GM21576 (cell line): ENCODE measurements around the gene SULT1C4.

Experiments used
- ATAC-seq: cut with Tn5 transposase; IDR thresholded peaks from one replicate; pipeline ENCODE4 v1.9.1; 2021; ENCODE audit warnings: mild to moderate bottlenecking, moderate library complexity; ENCODE audit not compliant: unreplicated experiment

Gene SULT1C4

DNA sequence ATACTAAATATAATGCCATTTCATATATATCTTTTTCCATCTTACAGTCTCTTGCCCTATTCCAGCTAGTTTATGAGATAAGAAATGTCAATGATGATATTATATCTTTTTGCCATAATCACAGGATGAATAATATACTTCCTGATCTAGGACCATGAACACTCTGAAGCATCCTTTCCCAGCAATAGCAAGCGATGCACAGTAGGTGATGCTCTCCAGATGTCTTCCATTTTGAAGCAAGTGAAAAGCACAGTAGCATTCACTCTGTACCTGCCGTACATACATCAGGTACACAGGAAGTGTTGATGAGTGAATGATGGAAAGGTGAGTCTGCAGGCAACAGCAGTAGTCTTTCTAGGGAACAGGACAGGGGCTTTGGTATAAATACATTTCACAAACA is 8.6 kb upstream of the SULT1C4 start:
- ATAC-seq: no peak

DNA sequence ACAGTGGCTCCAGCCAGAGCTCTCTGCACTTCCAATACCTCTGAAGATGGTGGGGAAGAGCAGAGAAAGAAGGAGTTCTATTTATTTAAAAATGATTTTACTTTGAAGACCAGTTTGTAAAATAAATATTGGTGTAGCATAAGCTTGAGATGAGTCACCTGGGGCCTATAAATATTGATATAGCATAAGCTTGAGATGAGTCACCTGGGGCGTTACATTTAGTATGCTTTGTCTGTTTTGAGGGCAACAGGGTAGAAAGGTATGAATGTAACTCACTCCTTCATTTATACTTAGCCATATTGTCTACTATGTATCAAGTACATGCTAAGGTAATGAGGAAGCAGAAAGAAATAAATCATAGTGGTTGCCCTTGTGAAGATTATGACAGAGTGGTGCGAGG is 7.7 kb upstream of the SULT1C4 start:
- no peak for ATAC-seq

DNA sequence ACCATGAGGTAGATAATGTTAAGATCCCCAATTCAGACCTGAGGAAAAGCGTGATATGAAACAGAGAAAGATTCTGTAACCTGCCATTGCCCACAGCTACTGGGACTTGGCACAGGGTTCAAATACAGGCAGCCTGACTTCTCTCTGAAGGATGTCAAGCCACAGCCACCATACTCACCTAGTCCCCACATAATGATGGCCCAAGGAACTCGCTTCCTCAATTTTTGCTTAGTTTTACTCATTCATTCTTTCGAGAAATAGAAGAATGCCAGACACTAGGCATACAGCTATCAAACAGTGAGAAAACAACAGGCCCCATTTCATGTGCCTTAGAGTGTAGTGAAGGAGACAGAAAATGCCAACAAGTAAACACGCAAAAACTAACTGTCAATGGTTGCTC is 980 bp upstream of the SULT1C4 start:
- no peak for ATAC-seq

DNA sequence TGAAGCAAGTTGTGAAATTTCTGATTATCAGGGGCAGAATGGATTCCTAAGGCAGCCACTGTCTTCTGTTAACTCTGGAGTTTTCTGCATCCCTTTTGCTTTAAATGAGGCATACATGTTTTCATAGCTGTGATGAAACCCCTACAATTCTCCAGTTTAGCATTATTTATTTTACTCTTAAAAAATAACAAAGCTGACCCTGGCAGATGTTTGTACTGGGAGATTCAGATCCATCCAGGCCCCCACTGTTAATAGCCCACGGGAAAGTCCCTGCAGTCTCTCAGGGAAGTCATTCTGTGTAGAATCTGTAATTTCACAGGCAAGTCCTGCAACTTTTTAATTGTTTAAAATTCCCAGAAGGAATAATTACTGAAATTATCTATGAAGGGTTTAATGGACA is 353 bp upstream of the SULT1C4 start:
- ATAC-seq: no peak

DNA sequence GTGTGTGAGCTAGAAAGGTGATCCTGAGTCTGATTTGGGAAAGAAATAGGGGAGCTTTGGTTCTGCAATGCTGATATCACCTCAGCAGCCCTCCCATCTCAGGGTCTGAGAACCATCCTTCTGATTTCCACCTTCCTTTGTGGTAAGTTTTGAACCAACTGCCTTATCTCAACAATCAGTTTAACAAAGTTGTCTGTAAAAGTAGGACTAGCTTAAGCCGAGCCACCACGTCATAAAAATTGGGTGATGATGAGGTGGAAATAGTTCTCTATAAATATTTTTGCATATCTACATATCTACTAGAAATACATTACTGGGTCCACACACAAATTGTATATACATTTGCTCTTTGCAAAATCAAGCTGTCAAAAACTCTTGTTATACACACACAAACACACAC is 1.1 kb downstream of the SULT1C4 start:
- no peak for ATAC-seq

DNA sequence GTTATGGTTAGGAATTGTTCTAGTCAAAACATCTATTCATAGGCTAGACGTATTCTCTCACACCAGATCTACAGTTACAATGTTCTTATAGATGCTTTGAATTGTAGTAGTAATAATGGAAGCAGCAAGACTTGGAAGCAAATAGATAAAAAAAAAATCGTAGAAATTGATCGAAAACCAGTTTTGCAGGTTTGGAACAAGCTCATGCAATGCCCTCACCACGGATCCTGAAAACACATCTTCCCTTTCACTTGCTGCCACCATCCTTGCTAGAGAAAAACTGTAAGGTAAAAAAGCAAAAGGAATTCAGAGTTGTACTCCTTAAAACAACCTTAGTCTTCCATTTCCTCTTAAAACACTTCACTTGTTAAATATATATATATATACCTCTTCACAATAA is 4.4 kb downstream of the SULT1C4 start:
- ATAC-seq: no peak

DNA sequence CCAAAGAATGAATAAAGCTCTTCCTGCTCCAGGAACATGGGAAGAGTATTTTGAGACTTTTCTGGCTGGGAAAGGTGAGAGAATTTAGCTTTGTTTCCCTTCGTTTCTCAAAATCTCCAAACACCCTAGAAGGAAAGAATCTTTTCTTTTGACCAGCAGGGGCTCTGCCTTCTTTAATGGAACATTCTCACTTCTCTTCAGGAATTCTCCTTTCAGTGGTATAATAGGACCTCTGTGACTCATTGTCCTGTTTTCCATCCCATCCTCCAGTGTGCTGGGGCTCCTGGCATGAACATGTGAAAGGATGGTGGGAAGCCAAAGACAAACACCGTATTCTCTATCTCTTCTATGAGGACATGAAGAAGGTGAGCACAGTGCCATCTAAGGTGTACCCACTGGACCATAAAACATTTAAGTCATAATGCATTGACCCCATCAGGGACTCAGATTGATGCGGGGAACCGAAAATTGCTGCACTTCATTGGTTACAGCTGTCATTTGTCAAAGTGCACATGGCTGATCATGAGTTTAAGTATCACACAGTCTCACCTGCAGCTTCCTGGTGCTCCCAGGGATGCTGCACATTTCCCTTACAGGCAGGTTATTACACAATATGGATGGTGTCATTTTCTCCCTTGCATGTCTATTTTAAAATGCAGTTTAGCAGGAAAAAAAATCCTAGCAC is 5.5 kb downstream of the SULT1C4 start:
- no peak for ATAC-seq

DNA sequence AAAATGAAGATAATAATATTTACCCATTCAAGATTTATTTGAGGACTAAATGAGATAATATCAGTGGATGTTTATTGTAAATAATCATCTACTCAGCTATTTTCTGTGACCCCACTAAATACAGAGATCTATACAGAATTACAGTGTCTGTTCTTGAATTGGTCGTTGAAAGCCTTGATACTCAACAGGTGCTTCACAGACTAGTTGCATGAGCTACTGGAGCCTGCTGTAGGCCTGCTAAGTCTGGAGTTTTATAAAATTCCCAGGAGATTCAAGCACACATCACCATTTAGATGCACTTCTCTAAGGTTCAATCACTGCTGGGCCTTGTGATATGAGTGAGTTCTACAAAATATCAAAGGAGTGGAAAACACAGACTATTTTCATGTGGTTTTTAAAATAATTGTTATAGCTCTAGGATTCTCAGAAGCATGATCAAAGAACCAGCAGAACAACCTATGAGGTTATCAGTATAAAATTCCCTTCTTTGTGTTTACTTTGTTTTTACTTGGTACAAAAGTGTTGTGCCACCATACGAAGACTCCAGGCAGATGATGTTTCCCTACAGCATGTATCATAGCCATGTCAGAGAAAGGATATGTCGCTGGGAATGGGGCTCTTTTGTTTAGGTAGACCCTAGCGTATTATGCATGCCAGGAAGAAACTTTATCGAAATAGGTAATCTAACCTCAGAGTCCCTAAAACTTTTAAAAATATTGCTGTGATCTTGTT is 7.1 kb downstream of the SULT1C4 start:
- no peak for ATAC-seq

DNA sequence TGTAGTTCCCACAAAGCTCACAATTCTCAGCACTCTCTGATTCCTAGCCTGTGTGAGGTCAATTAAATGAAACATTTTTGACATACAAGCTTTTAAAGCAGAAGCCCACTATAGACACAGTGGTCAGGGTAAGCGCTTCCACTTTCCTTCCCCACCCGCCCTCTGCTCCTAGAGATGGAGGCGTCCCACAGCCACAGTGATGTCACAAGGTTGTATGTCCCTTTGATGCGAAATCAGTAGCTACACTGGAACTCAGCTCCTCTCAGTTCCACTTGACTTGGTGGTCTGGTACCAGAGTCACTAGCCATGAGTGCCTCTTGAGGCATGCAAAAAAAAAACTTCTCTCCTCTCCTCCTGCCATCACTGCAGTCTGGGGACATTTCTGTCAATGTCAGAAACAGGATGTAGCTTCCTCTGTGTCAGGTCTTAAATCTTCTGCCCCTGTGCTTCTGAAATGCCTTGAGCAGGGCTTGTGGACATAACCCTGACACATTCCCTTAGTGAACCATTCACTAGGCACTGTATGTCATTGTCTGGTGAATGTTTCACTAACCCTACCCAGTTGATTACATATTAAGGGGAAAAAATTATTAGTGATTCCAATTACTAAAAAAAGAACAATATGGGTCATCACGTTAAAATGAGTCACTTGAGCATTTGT is 7.8 kb downstream of the SULT1C4 start:
- no peak for ATAC-seq

DNA sequence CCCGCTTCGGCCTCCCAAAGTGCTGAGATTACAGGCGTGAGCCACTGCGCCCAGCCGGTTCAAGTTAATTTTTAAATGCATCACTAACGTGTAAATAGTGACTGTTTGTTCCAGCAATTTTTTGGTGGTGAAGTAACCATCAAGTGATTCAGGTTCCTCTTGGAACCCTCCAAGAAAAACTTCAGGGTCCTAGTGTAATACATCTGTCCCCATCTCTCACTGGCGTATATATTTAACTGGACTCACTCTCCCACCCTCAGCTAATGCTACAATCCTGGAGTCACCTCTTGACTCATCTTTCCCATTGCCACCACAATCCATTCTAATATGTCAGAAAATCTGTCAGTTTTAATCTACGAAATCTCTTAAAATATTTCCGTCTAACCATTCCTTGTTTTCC is 10.3 kb downstream of the SULT1C4 start:
- no peak for ATAC-seq

DNA sequence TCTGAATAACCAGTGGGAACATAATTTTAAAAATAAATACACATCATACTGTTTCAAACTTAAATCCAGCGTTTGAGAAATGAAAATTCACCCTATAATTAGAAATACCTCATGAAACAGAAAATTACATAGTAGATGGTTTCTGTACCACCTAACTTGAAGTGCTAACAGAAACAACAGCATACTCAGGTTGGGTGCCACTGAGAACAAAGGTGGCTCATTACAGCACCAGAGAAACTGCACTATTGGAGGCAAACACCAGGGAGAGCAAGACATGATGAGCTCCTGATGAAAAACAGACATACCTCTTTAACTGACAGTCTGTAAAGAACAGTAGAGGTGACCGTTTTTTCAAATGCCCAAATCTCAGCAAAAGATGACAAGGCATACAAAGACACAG is 12.6 kb downstream of the SULT1C4 start:
- no peak for ATAC-seq

DNA sequence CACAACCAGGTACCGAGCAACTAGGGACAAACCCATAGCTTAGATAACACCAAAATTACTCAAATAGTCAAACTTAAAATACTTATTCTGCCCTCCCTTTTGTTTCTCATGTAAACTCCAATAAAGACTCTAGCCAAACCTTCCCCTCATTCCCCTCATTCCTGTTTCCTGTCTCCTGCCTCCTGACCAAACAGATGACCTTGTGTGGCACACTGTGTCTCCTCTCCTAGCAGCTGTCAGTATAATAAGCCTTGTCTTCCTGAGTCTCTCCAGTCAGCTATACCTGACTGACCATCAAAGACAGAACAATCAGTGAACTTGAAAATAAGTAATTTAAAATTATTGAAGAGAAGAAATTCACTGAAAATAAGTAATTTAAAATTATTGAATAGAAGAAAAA is 14.3 kb downstream of the SULT1C4 start:
- no peak for ATAC-seq

DNA sequence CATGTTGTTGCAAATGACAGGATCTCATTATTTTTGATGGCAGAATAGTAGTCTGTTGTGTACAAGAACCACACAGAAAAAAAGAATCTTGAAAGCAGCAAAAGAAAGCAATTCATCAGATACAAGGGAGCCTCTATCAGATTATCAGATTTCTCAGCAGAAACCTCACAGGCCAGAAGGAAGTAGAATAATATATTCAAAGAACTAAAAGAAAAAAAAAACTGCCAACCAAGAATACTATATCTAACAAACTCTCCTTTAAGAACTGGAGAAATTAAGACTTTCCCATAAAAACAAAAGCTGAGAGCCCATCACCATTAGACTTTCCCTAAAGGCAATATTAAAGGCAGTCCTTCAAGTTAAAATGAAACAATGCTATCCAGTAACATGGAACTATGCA is 15.4 kb downstream of the SULT1C4 start:
- no peak for ATAC-seq

DNA sequence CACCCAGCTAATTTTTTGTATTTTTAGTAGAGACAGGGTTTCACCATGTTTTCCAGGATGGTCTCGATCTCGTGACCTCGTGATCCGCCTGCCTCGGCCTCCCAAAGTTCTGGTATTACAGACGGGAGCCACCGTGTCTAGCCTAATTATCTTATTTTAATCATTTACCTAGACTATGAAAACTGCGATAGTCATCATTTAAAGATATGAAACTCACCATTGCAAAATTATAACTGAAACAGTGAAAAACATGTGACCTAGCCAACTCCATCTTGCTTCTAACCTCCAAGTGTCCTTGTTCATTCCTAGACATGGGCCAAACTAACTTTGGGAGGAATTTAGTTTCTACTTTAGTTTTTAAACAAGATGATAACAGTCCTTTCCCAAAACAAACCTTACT is 17.4 kb downstream of the SULT1C4 start:
- ATAC-seq: no peak

DNA sequence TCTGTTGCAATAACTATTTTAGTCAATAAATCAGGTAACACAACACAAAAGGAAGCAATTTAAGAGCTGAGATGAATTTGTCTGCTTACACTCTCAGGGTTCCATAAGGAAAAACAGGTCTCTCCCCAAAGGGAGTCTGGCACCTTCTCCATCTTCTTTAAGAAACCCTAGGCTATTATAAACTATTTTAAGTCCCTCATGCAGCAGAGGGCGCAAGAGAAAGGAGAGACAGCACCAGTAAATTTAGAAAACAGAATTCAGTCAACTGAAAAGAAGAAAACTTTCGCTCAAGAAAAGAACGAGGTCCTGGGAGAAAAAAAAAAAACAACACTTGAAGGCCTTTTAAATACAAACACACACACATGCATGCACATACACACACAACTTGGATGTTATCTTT is 19.1 kb downstream of the SULT1C4 start:
- no peak for ATAC-seq

DNA sequence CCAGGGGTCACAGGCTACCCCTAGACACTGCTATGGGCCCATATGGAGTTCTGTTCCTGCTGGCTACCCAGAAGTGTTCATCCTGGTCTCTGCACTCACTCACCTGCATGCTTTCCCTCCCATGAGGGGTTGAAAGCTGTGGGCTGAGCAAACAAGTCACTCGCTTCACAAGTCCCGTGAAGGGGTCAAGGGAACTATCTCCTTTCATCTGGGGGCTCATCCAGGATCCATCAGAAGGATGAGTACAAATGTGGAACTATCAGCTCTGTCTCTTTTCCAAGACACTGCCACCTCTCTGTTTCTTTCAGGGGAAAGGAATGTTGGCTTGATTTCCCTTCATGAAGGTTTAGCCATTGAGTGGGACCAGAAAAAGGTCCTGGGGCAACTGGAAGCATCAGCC is 21.7 kb downstream of the SULT1C4 start:
- no peak for ATAC-seq

DNA sequence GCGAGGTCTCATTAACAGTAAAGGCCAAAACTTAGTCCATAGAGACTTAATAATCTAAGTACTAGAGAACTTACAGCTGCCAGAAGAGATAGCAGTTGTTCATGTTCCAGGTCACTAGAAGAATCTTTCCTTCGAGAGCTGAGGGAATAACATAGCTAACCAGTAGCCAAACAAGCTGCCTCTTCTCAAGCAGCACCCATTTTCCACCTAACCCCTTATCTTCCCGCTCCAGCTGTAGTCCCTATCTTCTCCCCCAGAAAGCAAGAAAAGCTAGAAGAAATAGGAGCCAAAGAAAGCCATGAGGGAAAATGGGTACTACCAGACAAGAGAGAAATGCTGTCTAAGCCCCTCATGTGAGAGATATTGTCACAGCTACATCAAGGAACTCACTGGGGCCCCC is 24.0 kb downstream of the SULT1C4 start:
- ATAC-seq: no peak

DNA sequence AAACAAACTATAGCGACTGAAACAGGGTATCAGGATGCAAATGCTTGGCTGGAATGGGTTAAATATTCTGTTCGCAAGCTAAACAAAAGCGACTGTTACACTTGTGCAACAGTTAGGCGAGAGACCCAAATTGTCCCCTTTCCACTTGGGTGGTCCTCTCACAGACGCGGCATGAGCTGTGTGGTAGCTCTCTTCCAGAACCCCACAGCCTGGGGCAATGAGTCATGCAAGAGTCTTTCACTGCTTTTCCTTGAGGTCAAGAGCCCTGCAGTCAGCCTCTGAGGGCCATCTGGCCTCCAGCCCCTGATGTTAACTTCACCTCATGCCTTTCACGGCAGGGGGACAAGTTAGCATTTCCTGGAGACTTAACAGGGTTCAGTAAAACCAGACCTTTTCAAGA is 25.7 kb downstream of the SULT1C4 start:
- ATAC-seq: no peak

DNA sequence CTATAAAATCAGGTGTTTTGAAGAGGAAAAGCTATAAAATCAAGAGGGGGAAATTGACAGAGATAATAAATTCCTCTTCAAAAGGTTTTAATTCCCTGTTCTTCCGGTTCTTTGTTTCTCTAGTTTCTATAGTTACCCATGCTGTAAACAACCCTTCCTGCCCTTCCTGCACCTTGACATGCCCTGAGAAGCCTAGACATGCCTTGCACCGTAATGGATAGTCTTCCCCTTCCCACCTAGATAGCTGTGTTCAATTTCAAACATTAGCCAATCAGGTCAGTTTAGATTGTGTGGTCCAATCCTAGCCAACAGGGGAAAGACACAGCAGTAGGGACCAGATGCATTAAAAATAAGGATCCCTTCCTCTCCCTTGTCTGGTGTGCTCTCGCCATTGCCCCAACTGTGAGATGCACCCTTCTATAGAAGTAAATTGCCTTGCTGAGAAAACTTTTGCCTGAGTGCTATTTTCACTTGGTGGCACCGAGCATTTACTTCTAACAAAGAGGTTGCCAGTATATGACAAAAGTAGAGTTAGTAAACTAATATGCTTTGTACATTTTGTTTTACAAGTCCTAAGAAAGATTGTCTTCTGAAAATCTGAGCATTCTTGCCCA is 27.1 kb downstream of the SULT1C4 start:
- no peak for ATAC-seq

DNA sequence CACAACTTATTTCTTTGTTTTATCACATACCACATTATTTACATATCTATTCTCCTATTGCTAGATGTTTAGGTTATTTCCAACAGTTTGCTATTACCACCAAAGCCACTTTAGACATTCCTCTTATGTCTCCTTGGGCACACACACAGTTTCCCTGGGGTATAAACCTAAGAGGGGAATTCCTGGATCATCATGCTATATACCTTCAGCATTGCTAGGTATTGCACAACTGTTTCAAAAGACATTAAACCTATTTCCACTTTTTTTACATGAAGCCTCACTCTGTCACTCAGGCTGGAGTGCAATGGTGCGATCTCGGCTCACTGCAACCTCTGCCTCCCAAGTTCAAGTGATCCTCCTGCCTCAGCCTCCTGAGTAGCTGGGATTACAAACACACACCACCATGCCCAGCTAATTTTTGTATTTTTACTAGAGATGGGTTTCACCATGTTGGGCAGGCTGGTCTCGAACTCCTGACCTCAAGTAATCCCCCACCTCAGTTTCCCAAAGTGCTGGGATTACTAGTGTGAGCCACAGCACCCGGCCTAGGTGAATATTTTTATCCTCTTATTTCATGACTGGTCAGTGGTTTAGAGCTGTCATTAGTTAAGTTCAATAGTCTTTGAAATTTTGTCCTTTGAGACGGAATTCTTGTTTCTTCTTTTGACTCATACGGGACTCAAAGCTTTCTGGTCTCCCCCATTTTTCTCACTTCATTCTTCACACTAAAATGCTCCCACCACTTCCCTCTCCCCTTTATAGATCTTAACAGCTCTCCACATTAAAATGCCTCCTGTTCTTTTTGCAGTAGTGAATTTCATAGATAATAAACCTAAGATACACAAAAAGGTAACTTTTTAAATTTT is 30.3 kb downstream of the SULT1C4 start:
- no peak for ATAC-seq

DNA sequence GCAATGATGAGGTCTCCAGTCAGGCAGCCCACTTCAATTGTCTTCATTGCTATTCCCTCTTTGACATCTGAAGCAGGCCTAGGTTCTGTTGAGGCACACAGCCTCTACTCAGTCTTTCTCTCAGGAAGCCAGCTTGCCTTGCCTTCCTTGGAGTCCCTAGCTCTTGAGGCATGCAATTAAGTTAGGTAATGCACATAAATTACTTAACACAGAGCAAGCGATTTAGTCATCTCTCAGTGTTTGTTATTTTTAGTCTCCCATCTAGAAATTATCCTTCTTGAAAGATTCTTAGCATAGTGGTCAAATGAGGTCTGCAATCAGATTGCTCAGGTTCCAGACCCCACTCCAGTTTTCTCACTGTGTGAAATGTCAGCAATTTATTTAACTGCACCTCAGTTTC is 32.0 kb downstream of the SULT1C4 start:
- no peak for ATAC-seq
